GM19397 (cell line): ENCODE results near the gene LY6G5B.
A peak's percentile ranks its signal among the peaks of the same experiment; 100 is the strongest.

ENCODE experiments used
- ATAC-seq: cut with Tn5 transposase; IDR thresholded peaks from one replicate; pipeline ENCODE4 v1.9.1; 2021; ENCODE audit warnings: mild to moderate bottlenecking, moderate library complexity; ENCODE audit not compliant: unreplicated experiment

The LY6G5B gene, protein sequence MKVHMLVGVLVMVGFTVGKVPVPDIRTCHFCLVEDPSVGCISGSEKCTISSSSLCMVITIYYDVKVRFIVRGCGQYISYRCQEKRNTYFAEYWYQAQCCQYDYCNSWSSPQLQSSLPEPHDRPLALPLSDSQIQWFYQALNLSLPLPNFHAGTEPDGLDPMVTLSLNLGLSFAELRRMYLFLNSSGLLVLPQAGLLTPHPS

DNA sequence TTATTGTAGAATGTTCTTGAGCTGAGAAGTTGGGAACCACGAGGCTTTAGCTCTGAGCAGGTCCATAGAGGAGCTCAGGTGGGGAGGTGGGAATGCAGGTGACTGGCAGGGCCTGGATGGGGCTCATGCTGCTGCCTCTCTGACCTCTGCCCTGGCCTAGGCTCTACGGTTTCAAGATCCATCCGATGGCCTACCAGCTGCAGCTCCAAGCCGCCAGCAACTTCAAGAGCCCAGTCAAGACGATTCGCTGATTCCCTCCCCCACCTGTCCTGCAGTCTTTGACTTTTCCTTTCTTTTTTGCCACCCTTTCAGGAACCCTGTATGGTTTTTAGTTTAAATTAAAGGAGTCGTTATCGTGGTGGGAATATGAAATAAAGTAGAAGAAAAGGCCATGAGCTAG, at the start of gene LY6G5B:
Gene LY6G5B, plus strand, starts transcription at position 301 of the 400 bp plus-strand sequence. CDS start 975 bp downstream, outside the sequence.
- no peak for ATAC-seq

DNA sequence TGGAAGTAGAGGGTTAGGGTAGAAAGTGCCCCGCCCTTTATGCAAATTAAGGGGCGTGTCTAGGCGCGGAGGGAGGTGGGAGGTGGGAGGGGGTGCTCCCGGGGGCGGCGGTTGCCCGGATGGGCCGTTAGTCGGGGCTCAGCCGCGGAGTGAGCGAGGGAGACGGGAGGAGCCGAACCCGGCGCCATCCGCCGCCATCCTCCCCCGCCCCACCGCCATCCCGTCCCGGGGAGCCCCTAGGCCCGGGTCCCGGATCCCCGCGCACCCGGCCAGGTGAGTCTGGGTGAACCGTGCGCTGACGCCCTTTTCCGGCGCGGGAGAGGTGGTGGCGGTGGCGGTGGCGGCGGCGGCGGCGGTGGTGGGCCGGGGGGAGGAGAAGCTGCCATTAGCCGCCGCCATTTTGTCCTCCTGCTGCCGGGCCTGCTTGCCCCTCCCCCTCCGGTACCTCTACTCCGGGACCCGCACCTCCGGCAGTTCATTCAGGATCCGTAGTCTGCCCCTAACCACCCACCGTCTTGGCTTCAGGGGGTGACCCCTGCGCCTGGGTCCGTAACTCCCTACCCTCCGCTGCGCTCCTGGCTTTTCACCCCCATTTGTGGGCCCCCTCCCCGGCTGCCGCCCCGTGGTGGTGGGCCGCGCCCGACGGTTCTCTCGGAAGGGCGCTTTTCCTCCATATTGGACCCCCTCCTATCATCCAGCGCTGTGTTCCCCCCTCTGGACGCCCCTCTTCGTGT, 49.0 kb upstream of the LY6G5B start, which contains the start of gene PRRC2A:
Gene PRRC2A, plus strand, starts transcription at position 130 of the 734 bp plus-strand sequence. CDS start 2,075 bp downstream, outside the sequence.
- ATAC-seq = peak; percentile 62

DNA sequence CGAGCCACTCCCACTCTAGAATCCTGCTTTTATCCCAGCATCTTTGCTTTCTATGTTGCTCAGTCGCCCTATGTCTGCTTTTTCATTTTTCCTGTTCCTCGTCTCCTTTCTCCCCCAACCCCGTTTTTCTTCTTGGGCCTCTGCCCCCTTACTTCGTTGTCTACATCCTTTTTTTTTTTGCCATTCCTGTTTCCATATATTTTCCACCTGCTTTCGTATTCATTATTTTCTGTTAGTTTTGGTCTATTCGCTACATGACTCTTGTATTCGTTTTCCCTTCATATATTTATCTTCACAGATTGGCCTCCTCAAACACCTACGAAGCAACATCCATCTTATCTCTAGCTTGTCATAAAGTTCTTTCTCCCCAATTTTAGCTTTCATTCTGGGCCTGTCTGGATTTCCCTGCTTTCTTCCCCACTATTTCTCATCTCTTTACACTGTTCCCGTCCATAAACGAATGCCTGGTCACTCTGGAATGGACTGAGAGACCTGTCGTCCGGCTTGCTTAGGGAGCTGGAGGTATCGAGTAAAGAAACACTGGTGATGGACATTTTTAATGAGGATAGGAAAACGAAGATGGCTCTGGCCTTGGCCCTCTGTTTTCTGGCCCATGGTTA, 48.3 kb upstream of the LY6G5B start:
- ATAC-seq = no peak

DNA sequence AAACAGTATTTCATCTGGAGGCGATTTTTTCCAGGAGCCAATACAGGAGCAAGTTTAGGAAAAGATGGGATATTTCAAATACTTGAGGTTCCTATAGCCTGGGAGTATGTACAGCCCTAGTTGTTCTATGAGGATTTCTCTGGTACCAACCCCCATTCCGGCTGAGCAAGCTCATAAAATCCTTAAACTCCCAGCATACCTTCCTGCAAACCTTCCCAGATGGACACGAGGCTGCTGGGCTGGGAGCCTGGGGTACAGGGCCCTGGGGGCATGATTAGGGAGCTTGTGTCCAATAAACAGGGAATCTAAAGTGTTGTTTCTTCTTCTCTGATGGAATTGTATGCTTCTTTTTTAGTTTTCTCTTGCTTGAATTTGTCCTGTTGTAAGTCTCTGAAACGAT, 47.8 kb upstream of the LY6G5B start:
- no peak for ATAC-seq

DNA sequence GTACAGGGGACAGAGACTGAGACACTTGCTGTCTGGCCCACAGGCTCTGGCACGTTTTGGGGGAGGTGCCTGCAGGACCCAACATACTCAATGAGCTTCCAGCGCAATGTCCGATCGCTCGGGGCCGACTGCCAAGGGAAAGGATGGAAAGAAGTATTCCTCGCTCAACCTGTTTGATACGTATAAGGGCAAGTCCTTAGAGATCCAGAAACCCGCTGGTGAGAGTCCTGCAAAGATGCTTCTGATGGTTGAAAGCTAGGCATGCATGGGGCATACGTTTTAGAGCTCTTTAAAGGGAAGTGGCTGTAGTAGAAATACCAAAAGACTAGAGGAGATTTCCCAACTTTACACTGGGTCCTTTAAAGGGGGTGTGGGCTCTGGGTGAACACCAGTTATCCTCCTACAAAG, 47.1 kb upstream of the LY6G5B start:
- no peak for ATAC-seq

DNA sequence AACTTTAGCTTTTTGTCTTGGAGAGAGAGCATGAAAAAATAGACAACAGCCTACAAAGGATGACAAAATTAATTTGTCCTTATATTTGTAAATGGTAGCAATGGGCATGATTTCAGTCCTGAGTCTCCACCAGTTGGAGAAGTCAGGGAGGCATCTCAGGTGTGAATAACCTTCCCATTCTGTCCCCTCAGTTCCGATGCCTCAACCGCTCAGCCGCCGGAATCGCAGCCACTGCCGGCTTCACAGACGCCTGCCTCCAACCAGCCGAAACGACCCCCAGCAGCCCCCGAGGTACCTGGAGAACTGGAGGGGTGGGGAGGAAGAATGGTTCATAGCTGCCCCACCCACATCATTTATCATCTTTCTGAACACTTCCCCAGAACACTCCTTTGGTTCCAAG, 45.7 kb upstream of the LY6G5B start:
- ATAC-seq = no peak

DNA sequence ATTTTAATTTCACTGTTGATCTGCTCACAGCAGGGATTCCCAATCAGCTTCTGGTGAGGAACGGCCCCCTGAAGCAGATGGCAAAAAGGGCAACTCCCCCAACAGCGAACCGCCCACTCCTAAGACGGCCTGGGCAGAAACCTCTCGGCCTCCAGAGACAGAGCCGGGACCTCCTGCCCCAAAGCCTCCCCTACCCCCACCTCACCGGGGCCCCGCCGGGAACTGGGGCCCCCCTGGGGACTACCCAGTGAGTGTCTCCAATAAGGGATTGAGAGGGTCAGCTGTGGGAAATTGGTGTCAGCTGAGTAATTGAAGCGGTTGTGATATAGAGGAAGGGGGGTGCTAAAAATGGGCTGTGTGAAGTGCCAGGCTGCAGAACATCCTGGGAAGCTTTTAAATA, 42.8 kb upstream of the LY6G5B start:
- ATAC-seq = no peak

DNA sequence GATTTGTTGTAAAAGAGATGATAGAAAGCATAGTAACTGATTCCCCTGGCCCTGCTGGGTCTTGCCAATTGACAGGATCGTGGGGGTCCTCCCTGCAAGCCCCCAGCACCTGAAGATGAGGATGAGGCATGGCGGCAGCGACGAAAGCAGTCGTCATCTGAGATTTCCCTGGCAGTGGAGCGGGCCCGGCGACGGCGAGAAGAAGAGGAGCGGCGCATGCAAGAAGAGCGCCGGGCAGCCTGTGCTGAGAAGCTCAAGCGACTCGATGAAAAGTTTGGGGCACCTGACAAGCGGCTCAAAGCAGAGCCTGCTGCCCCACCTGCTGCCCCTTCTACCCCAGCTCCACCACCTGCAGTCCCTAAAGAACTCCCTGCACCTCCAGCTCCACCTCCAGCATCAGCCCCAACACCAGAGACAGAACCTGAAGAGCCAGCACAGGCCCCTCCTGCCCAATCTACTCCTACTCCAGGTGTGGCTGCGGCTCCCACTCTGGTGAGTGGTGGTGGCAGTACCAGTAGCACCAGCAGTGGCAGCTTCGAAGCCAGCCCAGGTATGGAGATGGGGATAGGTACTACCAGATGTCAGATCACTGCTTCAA, 42.0 kb upstream of the LY6G5B start:
- no peak for ATAC-seq

DNA sequence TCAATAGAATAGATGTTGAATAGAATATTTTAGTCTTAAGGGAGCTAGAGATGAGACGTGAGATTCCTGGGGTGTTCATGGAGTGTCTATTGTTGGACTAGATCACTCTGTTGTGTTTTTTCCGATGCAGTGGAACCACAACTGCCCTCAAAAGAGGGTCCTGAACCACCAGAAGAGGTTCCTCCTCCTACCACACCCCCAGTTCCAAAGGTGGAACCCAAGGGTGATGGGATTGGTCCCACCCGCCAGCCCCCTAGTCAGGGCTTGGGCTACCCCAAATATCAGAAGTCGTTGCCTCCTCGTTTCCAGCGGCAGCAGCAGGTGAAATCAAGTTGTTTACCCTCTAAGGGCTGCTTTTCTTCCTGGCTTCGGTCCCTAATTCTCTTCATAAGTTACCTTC, 40.8 kb upstream of the LY6G5B start:
- no peak for ATAC-seq

DNA sequence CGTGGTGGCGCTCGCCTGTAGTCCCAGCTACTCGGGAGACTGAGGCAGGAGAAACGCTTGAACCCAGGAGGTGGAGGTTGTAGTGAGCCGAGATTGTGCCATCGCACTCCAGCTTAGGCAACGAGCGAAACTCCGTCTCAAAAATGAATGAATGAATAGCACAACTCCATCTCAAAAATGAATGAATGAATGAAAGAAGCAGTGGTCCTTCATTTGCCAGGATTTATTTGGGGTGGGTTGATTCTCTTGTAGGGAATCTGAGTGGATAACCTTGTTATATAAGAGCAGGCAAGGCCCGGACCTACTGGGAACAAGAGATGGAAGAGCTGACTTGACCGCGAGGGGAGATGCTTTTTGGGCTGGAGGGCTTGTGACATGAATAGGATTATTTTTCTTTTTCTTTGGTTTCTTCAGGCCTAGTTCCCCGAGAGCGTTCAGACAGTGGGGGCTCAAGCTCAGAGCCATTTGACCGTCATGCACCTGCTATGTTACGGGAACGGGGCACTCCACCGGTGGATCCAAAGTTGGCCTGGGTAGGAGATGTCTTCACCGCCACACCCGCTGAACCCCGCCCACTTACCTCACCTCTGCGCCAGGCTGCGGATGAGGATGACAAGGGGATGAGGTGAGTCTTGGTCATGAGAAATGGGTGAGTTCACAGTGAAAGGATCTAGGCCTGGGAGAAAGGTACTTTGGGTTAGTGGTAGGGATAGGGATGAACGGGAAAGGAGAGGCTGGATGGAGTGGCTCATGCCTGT, 39.4 kb upstream of the LY6G5B start:
- no peak for ATAC-seq

DNA sequence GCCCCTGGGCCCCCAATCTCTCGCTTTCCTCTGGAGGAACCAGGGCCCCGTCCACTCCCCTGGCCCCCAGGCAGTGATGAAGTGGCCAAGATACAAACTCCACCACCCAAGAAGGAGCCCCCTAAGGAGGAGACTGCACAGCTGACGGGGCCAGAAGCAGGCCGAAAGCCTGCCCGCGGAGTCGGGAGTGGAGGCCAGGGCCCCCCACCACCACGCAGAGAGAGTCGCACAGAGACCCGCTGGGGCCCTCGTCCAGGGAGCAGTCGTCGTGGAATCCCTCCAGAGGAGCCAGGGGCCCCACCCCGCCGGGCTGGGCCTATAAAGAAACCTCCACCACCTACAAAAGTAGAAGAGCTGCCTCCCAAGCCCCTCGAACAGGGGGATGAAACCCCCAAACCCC, 38.6 kb upstream of the LY6G5B start:
- ATAC-seq = no peak

DNA sequence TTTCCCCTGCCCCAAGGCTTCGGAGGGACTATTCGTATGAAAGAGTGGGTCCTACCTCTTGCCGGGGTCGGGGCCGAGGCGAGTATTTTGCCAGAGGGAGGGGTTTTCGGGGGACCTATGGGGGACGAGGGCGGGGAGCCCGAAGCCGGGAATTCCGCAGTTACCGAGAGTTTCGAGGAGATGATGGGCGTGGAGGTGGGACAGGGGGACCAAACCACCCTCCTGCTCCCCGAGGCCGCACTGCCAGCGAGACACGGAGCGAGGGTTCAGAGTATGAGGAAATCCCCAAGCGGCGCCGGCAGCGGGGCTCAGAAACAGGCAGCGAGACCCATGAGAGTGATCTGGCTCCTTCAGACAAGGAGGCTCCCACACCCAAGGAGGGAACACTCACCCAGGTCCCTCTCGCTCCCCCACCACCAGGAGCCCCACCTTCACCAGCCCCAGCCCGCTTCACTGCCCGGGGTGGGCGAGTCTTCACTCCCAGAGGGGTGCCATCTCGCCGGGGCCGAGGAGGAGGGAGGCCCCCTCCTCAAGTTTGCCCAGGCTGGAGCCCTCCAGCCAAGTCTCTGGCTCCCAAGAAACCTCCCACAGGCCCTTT, 38.0 kb upstream of the LY6G5B start:
- no peak for ATAC-seq

DNA sequence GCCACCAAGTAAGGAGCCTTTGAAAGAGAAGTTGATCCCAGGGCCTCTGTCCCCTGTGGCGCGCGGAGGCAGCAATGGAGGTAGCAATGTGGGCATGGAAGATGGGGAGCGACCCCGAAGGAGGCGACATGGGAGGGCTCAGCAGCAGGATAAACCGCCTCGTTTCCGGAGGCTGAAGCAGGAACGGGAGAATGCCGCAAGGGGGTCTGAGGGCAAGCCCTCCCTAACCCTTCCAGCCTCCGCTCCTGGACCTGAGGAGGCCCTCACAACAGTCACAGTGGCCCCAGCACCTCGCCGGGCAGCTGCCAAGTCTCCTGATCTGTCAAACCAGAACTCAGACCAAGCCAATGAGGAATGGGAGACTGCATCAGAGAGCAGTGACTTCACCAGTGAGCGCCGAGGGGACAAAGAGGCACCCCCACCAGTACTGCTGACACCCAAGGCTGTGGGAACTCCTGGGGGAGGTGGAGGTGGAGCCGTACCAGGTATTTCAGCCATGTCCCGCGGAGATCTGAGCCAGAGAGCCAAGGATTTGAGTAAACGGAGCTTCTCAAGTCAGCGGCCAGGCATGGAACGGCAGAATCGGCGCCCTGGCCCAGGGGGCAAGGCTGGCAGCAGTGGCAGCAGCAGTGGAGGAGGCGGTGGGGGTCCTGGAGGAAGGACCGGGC, 37.4 kb upstream of the LY6G5B start:
- no peak for ATAC-seq

DNA sequence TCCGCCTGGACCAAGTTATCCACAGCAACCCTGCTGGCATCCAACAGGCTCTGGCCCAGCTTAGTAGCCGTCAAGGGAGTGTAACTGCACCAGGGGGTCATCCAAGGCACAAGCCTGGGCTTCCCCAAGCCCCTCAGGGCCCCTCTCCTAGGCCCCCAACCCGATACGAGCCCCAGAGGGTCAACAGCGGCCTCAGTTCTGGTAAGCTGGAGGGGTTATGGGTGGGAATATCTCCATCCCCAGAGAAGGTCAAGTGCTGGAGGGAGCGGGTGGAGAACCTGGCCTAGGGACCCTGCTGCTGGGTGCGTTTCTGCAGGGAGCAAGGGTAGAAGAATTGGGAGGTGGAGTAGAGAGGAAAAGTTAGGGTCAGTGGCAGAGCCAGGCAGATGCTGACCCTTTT, 36.3 kb upstream of the LY6G5B start:
- ATAC-seq = no peak

DNA sequence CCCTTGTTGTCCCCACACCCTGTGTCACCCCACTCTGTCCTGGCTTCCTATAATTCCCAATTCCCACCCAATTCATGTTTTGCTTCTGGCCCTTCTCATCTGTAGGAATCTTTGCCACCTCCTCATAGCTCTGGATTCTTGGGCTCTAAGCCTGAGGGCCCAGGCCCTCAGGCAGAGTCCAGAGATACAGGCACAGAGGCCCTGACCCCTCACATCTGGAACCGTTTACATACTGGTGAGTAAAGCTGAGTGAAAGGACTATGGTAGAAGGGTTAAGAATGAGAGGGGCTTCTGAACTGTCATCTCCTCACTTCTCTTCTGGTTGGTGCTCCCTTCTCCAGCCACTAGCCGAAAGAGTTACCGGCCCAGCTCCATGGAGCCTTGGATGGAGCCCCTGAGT, 35.6 kb upstream of the LY6G5B start:
- no peak for ATAC-seq

DNA sequence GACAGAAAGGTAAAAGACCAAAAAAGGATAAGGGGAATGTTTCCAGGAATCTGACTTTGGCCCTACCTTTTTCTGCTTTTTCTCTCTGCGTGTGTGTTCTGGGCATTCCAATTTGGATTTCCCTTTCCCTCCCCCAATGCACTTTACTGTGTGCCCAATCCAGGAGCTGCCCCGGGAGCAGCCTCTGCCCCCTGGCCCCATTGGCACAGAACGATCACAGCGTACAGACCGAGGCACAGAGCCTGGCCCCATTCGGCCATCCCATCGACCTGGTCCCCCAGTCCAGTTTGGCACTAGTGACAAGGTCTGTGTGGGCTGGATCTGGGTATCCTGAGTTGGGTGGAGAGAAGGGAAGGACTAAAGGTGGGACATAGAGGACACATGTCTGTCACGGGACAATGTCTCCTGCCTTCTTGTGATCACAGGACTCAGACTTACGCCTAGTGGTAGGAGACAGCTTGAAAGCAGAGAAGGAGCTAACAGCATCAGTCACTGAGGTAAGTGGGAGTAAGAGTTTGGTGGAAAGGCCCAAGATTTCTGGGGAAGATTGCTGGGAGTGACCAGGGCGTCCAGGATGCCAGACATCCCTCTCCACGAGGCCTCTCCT, 34.7 kb upstream of the LY6G5B start:
- no peak for ATAC-seq

DNA sequence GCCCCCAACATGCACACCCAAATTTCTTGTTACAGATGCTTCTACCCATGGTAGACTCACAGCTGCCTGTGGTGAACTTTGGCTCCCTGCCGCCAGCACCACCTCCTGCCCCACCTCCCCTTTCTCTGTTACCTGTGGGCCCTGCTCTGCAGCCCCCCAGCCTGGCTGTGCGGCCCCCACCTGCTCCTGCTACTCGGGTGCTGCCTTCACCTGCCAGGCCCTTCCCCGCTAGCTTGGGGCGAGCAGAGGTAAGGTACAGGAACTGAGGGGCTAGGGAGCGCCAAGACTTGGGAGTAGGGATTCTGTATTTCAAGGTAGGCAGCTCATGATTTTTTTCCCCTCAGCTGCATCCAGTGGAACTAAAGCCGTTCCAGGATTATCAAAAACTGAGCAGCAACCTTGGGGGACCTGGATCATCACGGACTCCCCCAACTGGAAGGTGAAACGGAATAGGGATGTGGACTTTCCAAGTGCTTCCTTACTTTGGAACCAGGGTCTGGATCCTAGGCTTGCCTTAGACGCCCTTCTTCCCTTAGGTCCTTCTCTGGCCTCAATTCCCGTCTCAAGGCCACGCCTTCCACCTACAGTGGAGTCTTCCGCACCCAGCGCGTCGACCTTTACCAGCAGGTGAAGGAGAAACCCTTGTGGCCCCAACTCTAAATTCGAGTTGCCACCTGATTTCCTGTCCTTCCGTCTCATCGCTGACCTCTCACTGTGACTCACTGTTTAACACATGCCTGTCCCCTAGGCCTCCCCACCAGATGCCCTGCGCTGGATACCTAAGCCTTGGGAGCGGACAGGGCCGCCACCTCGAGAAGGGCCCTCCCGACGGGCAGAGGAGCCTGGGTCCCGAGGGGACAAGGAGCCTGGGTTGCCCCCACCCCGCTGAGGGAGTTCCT, 32.8 kb upstream of the LY6G5B start:
- no peak for ATAC-seq

DNA sequence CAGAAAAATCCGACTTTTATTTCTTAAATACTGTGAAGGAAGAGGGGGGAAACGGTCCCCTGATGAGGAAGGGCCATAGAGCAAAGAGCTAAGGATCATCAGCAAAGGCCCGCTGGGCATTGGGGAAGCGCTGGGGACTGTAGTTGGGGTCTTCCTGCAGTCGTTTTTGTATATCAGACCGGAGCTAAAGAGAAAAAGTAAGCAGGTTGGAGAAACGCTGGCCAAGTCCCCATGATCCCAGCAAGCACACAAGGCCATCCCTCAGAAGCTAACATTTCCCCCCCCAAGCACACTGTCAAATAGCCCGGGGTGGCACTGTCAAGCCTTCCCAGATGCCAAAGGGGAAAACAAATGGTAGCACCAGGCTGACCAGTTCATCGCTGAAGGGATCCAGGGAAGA, 30.7 kb upstream of the LY6G5B start:
- ATAC-seq = no peak

DNA sequence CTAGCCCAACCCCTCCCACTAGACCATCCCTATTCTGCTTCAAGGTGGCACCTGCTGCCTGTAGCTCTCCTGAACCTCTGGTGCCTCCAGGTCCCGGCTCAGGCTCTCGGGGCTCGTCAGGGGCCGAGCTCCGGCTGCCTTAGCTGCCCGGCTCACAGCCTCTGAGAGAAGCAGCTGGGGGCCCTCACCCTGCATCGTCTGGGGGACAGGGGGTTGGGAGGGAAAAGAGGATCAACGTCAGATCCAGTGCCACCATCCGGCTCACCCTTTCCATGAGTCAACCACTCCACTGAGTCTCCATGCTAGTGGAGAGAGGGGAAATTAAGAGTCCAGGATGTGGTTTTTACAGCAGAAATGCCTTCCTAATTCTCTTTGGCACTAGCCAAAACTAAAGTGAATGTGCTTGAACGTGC, 30.3 kb upstream of the LY6G5B start:
- no peak for ATAC-seq
